GM18508 (cell line): ENCODE data around the gene AP1G2.

Experiments
- ATAC-seq: cut with Tn5 transposase; IDR thresholded peaks from one replicate; pipeline ENCODE4 v1.9.1; 2021; ENCODE audit warnings: moderate number of reproducible peaks; ENCODE audit not compliant: insufficient read depth, unreplicated experiment

The AP1G2 gene

GRCh38 chr14:23559010-23559925 is 8.3 kb downstream of the AP1G2 start:
- ATAC-seq: no peak

- no peak for ATAC-seq
Observed at GRCh38 chr14:23558346-23559009, 9.1 kb downstream of the AP1G2 start.

DNA sequence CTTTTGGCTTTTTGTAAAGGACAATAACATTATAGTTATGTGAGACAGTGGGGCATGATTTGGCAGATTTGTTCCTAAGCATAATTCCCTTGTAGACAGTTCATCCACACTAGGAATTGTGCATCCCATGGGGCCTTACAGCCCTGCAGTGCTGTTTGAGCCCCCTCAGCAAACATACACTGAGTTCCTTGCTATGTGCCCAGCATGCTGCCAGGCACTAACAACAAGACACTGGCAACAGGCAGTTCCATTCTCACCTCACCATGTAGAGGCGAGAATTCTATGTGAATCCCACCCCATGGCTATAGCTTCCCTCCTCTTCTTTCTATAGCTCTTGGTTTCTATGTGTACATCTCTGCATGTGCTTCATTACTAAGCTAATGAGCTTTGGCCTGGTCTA is 9.6 kb downstream of the AP1G2 start:
- ATAC-seq: no peak

DNA sequence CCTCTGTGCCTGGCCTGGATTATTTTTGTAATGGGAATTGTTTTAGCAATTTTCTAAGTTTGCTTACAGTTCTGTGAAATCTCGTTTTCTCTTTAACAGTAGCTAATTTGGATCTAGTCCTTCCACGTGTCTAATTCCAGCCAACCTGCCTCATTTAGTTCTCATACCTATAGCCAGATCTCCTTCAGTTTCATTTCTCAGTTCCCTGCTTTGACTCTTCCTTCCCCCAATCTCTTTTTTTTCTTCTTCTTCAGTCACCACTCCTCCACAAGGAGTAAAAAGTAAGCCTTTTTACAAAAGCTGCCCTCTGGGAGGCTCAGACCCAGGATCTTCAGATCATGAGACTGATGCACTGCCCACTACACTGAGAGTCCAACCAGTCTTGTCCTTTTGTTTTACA is 10.1 kb downstream of the AP1G2 start:
- no peak for ATAC-seq

DNA sequence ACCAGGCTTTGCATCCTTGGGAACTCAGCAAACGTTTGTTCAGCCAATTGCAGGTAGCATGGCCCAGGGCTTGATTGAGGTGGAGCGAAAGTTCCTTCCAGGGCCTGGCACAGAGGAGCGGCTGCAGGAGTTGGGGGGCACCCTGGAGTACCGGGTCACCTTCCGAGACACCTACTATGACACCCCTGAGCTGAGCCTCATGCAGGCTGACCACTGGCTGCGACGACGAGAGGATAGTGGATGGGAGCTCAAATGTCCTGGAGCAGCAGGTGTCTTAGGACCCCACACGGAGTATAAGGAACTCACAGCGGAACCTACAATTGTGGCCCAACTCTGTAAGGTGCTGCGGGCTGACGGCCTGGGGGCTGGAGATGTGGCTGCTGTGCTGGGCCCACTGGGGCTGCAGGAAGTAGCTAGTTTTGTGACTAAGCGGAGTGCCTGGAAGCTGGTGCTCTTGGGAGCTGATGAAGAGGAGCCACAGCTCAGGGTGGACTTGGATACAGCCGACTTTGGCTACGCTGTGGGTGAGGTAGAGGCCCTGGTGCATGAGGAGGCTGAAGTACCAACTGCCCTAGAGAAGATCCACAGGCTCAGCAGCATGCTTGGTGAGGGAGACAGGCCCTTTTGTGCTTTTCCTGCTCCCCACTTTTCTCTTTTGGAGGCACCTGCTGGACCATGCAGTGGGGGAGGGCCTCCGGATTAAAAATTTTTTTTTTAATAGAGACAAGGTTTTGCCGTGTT is 10.7 kb downstream of the AP1G2 start:
- ATAC-seq: no peak

DNA sequence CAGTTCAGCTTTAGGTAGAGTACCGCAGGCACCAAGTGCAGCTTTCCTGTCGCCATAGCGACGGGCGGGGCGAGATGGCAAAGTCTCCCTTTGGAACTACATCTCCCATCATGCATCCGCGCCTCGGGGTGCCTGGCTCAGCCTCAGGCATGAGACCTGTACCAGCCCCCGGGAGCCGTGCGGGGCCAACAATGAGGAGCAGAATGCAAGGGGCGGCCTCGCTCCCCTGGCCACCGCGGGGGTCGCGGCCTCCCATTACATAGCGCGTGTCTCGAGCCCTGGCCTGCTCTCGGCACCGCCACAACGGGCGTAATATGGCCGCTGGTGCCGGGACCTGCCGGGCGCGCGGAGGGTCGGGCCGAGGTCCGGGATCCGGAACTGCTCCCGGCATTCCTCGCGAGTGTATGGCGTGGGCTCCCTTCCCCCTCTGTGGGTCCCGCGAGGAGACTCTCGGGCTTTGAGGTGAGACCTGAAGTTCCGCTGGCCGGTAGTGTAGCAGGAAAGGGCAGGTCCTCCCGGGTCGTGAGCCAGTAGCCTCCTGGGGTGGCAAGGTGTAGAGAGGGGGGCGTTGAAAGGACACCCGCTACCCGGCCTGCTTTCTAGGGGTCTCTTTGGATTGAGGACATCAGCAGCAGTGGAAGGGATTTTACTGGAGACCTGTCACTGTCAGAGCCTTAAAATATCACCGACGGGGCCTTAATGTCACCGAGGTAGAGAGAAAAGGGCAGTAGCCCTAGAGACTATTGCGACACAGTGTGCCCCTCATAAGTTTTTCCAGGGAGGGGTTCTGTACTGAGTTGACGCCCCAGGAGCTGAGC is 11.5 kb downstream of the AP1G2 start, which contains the start of gene THTPA:
TSS of gene THTPA (plus strand) at position 390 of the 818 bp plus-strand sequence. CDS start 487 bp downstream, outside the sequence.
- ATAC-seq: peak; percentile 74

GRCh38 chr14:23555533-23555881 is 12.1 kb downstream of the AP1G2 start:
- no peak for ATAC-seq

DNA sequence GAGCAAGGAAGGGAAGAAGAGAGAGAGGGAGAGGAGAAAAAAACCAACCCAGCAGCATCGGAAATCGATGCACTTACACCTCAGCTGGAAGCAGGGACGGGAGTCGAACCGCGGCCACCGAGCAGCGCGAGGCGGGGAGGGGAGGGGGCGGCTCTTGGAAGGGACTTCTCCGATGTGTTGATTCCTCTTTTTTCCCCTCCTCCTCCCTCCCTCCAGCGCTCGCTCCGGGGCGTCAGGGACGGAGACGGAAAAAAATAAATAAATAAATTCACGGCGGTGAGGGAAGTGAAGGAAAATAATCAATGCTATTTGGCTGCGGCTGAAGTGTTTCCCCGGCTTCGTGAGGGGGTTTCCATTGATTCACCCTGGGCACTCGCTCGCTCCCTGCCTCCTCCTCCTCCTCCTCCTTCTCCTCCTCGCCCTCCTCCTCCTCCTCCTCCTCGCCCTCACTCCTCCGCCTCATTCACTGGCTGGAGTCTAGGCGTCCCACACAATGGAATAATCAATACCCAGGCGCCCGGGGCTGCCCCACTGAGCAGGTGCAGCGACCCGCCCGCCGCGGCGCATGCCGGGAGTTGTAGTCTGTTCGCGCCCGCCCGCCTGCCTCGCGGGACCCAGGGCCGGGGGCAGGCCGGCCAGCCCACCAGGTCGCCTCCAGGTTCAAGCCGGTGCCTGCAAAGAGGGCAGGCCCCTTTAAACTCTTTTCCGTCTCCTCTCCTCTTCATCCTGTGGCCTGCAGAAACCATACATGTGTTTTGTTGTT is 16.1 kb downstream of the AP1G2 start, which contains the start of gene ZFHX2:
TSS of gene ZFHX2 (minus strand) at position 500 of the 763 bp plus-strand sequence. CDS start 16,440 bp downstream, outside the sequence.
- ATAC-seq: no peak

DNA sequence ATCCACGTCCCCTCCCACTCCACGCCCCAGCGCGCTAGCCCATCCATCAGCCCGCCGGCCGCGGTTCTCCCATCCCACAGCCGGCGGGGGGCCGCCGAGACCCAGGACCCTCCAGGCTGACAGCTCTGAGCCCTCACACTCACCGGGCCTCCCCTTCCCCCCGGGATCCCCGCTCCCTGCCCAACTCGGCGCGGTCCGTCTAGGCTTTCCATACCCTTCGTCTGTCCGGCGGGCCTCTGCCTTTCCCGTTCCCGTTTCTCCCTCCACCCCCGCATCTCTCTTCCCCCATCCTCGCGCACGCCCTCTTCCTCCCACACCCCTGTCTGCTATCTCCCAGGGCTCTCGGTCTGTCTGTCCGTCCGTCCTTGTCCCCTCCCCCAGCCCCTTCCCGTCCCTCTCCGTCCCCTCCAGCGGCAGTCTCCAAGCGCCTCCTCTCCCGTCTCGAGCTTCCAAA is 16.8 kb downstream of the AP1G2 start:
- ATAC-seq: no peak

GRCh38 chr14:23550131-23550811 is 17.3 kb downstream of the AP1G2 start:
- no peak for ATAC-seq

DNA sequence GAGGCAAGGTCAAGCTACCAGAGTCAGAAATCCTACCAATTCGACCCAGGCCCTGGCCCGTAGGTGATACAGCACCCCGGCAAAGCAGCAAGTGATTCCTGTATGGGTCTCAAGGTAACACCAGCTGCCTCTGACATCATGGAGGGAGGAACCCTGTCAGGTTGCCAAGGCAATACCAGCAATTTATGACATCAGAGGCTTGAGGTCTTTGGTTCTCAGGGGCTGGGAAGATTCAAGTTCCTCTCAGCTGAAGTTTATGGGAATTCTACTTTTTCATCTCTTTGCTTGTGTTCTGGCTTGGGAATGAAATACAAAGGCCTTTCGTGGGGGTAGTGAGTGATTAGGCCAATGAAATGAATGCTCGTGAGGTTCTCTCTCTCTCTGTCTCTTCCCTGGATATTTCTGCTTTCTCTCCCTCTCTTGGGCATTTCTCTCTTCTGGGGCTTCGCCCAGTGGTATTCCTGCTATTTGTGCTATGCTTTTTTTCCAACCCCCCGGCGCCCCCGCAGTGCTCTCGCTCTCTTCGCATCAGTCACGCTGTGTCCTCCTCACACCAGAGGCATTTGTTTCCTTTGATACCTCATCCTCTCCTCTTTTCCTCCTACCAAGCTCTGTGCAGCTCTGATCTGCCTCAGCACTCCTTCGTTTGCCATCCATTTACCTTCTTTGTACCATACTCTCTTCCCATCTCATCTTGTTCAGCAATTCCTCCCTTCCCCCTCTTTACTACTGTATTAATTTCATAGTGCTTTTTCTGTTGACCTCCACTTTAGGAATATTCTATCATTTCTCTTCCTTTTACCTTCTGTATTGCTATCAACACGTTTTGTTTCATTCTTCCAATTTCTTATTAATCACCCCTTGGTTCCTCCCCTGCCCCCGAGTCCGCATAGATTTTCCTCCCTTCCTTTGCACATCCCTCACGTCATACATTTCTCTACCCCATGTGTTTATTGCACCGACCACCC is 19.0 kb downstream of the AP1G2 start:
- no peak for ATAC-seq

GRCh38 chr14:23547924-23548323 is 19.7 kb downstream of the AP1G2 start:
- ATAC-seq: no peak

DNA sequence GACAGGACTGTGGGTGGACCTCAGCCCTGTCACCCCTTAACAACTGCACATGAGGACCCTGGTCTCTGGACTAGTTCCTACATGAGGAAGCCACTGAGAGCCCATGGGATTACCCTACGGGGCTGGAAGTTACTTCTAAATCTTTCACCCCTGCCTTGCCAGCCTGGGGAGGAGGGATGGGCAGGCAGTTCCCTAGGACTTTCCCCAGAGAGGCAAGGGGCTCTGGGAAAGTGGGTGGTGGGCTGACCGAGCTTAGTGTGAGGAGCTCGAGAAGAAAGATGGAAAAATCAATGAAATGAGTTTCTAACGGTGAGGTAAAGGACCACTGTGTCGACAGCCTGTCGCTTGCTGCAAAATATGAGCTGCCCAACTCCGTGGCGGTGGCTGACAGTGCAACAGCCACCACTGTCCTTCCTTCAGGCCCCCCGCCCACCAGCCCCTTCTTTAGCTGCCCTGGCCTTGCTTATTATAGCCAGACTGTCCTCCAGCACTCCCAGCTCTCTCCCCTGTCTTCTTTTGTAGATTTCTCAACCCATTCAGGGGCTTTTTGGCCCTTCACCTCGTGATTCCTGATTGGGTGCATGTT is 21.0 kb downstream of the AP1G2 start:
- ATAC-seq: no peak

DNA sequence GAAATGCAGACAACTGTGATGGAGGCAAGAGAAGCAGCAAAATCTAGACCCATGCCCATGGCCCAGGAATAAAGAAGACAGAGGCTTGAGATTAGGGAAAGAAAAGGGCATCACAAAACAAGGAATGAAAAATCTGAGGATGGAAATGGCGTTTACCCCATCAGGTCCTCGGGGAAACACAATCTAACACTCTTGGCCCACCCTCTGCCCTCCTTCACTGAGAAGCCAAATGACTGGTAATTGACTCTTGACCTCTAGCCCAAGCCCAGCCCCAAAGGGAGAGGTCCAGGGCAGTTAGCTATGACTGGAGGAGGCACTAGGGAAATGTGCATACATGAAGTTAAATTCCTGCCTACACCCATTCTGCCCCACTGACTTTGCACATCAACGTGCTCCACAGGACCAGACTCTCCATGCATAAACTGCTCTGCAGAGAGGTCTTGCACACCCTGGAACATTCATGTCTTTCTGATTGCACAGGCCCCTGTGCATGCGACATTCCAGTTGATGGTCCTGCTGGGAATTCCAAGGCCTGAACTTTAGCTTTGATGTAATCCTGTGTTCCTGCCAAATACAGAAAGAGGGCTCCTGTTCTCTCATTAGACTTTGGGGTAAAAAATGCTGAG is 21.7 kb downstream of the AP1G2 start:
- ATAC-seq: no peak

GRCh38 chr14:23544511-23545447 is 22.8 kb downstream of the AP1G2 start:
- no peak for ATAC-seq

GRCh38 chr14:23543403-23543802 is 24.2 kb downstream of the AP1G2 start:
- no peak for ATAC-seq
